ENCODE data around the gene KDM4E.

KDM4E gene

GRCh38 chr11:94998285-94998684 lies 26.8 kb upstream of the KDM4E start:
- Histone ChIP-seq H3K4me1 (ENCODE audit: insufficient read depth, low read length, severe bottlenecking) (no peaks in the 10 kb centered on the region), H4K20me1 (ENCODE audit: insufficient read depth, low read length) (no peaks in the 10 kb centered on the region), H3K4me3 (ENCODE audit: low read depth, low read length, poor library complexity, severe bottlenecking) (no peak overlapping the region), H3K36me3 (ENCODE audit: insufficient read depth, low read length) (no peaks in the 10 kb centered on the region), H3K27ac (ENCODE audit: low read depth, low read length, poor library complexity, severe bottlenecking) (no peak overlapping the region), H3K9me3 (ENCODE audit: low read length) (no peaks in the 10 kb centered on the region), H2AFZ (ENCODE audit: low read length) (no peak overlapping the region), H3K79me2 (ENCODE audit: insufficient read depth, low read length) (no peaks in the 10 kb centered on the region), H3K9ac (ENCODE audit: low read length) (no peak overlapping the region), H3K27me3 (ENCODE audit: insufficient read depth, low read length) (no peaks in the 10 kb centered on the region), H3K4me2 (ENCODE audit: low read length) (no peak overlapping the region), H3F3A (ENCODE audit: insufficient read depth, low read length) (no peaks in the 10 kb centered on the region), H3K9me2 (ENCODE audit: low read depth, low read length) (no peaks in the 10 kb centered on the region)
- TF ChIP-seq CTCF (IDR thresholded peaks at IDR 0.05; ENCODE audit: low read length) (no peak), EZH2 (IDR thresholded peaks at IDR 0.05; ENCODE audit: borderline replicate concordance, low read length) (no peak)

GRCh38 chr11:95003716-95004115 lies 21.3 kb upstream of the KDM4E start:
- no peaks in the 10 kb centered on the region for H3K9me3 ChIP-seq (ENCODE audit: low read length)

DNA sequence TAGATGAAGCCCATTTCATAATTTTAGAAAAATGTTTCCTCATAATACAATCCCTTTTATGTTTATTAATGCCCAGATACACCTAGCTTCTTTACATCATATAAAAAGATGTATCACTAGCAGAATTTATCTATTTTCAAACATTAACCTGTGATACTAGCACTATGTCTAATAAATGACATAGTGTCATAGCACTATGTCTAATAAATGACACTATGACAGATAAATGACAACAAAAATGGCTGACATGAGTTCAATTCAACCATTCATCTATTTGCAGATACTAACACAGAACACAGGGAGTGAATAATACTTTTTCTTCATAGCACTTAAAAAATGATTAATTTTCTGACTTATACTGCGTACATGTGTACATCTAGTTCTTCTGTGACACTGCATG lies 19.4 kb upstream of the KDM4E start:
- no peak overlapping the region for H3K27ac ChIP-seq (ENCODE audit: low read depth, low read length, poor library complexity, severe bottlenecking)
- H3K27me3 ChIP-seq (ENCODE audit: insufficient read depth, low read length) = no peaks in the 10 kb centered on the region
- H3K79me2 ChIP-seq (ENCODE audit: insufficient read depth, low read length) = no peaks in the 10 kb centered on the region
- H2AFZ ChIP-seq (ENCODE audit: low read length) = no peak overlapping the region
- no peaks in the 10 kb centered on the region for H3F3A ChIP-seq (ENCODE audit: insufficient read depth, low read length)
- no peak overlapping the region for H3K4me3 ChIP-seq (ENCODE audit: low read depth, low read length, poor library complexity, severe bottlenecking)
- no peaks in the 10 kb centered on the region for H3K36me3 ChIP-seq (ENCODE audit: insufficient read depth, low read length)
- no peak overlapping the region for H3K4me2 ChIP-seq (ENCODE audit: low read length)
- no peaks in the 10 kb centered on the region for H3K4me1 ChIP-seq (ENCODE audit: insufficient read depth, low read length, severe bottlenecking)
- no peaks in the 10 kb centered on the region for H3K9me2 ChIP-seq (ENCODE audit: low read depth, low read length)
- TF ChIP-seq CTCF (IDR thresholded peaks at IDR 0.05; ENCODE audit: low read length) = no peak
- TF ChIP-seq EZH2 (IDR thresholded peaks at IDR 0.05; ENCODE audit: borderline replicate concordance, low read length) = no peak
- no peak overlapping the region for H3K9ac ChIP-seq (ENCODE audit: low read length)
- H4K20me1 ChIP-seq (ENCODE audit: insufficient read depth, low read length) = no peaks in the 10 kb centered on the region
- H3K9me3 ChIP-seq (ENCODE audit: low read length) = no peaks in the 10 kb centered on the region

More at GRCh38 chr11:95003716-95004115, 21.3 kb upstream of the KDM4E start:
- TF ChIP-seq CTCF (IDR thresholded peaks at IDR 0.05; ENCODE audit: low read length) = no peak
- TF ChIP-seq EZH2 (IDR thresholded peaks at IDR 0.05; ENCODE audit: borderline replicate concordance, low read length) = no peak
- Histone ChIP-seq H3K9ac (ENCODE audit: low read length) (no peak overlapping the region), H3K27ac (ENCODE audit: low read depth, low read length, poor library complexity, severe bottlenecking) (no peak overlapping the region), H3K4me3 (ENCODE audit: low read depth, low read length, poor library complexity, severe bottlenecking) (no peak overlapping the region), H3K4me2 (ENCODE audit: low read length) (no peak overlapping the region), H3F3A (ENCODE audit: insufficient read depth, low read length) (no peaks in the 10 kb centered on the region), H3K4me1 (ENCODE audit: insufficient read depth, low read length, severe bottlenecking) (no peaks in the 10 kb centered on the region), H2AFZ (ENCODE audit: low read length) (no peak overlapping the region), H3K36me3 (ENCODE audit: insufficient read depth, low read length) (no peaks in the 10 kb centered on the region), H4K20me1 (ENCODE audit: insufficient read depth, low read length) (no peaks in the 10 kb centered on the region), H3K27me3 (ENCODE audit: insufficient read depth, low read length) (no peaks in the 10 kb centered on the region), H3K9me2 (ENCODE audit: low read depth, low read length) (no peaks in the 10 kb centered on the region), H3K79me2 (ENCODE audit: insufficient read depth, low read length) (no peaks in the 10 kb centered on the region)

All from OCI-LY1 (cell line).